ENCODE results near the gene CLEC3B. TPM values are rescaled to one million over a fixed set of nuclear protein-coding genes. Genes with fewer than 3 reads are reported as not detected.
A peak's percentile ranks its signal among the peaks of the same experiment; 100 is the strongest.

The CLEC3B gene
- total RNA-seq, 2 donors from 2014 or later: 138 to 180 TPM

GRCh38 chr3:45055411-45056143, 29.5 kb downstream of the CLEC3B start:
- H3K27ac ChIP-seq: peak overlapping the region in 1 of 2 donors; percentile 22

GRCh38 chr3:45056608-45057301, 30.7 kb downstream of the CLEC3B start:
- H3K27me3 ChIP-seq: no peaks in the 10 kb centered on the region
- H3K4me1 ChIP-seq: peaks cover 0 to 18% of the 10 kb centered on the region in 2 donors
- DNase-seq (ENCODE audit: low spot score): no peak
- peak overlapping the region; percentile 32 to 73 for H3K27ac ChIP-seq
- H3K4me3 ChIP-seq: no peak overlapping the region
- H3K36me3 ChIP-seq: no peaks in the 10 kb centered on the region
- no peak for TF ChIP-seq CTCF (IDR thresholded peaks at IDR 0.05)
- H3K9me3 ChIP-seq: no peaks in the 10 kb centered on the region

More at GRCh38 chr3:45055411-45056143, 29.5 kb downstream of the CLEC3B start:
- TF ChIP-seq CTCF (IDR thresholded peaks at IDR 0.05): no peak
- no peak overlapping the region for H3K4me3 ChIP-seq
- no peaks in the 10 kb centered on the region for H3K27me3 ChIP-seq
- no peaks in the 10 kb centered on the region for H3K9me3 ChIP-seq
- no peaks in the 10 kb centered on the region for H3K36me3 ChIP-seq
- H3K4me1 ChIP-seq: peaks cover 0 to 18% of the 10 kb centered on the region in 2 donors
- no peak for DNase-seq (ENCODE audit: low spot score)

GRCh38 chr3:45057557-45057956, 31.5 kb downstream of the CLEC3B start:
- Histone ChIP-seq H3K4me1 (peaks cover 0 to 18% of the 10 kb centered on the region in 2 donors), H3K27ac (peak overlapping the region; percentile 32 to 73), H3K36me3 (no peaks in the 10 kb centered on the region), H3K9me3 (no peaks in the 10 kb centered on the region), H3K27me3 (no peaks in the 10 kb centered on the region), H3K4me3 (no peak overlapping the region)
- TF ChIP-seq CTCF (IDR thresholded peaks at IDR 0.05): no peak
- no peak for DNase-seq (ENCODE audit: low spot score)

- peaks cover 0 to 18% of the 10 kb centered on the region in 2 donors for H3K4me1 ChIP-seq
Measured at GRCh38 chr3:45059132-45059531, 33.0 kb downstream of the CLEC3B start.

GRCh38 chr3:45060165-45060892, 34.2 kb downstream of the CLEC3B start:
- Histone ChIP-seq H3K4me3 (no peak overlapping the region), H3K27ac (no peak overlapping the region), H3K9me3 (no peaks in the 10 kb centered on the region), H3K4me1 (peaks cover 0 to 21% of the 10 kb centered on the region in 2 donors), H3K36me3 (no peaks in the 10 kb centered on the region), H3K27me3 (no peaks in the 10 kb centered on the region)
- no peak for TF ChIP-seq CTCF (IDR thresholded peaks at IDR 0.05)
- DNase-seq (ENCODE audit: low spot score): no peak

More at GRCh38 chr3:45059132-45059531, 33.0 kb downstream of the CLEC3B start:
- H3K4me3 ChIP-seq: no peak overlapping the region
- no peak for DNase-seq (ENCODE audit: low spot score)
- no peaks in the 10 kb centered on the region for H3K27me3 ChIP-seq
- no peak for TF ChIP-seq CTCF (IDR thresholded peaks at IDR 0.05)
- H3K27ac ChIP-seq: no peak overlapping the region
- H3K9me3 ChIP-seq: no peaks in the 10 kb centered on the region
- H3K36me3 ChIP-seq: no peaks in the 10 kb centered on the region

All from right atrium auricular region (tissue), 2 donors.